SU-DHL-6 (cell line): Measurements from ENCODE around the gene CAPN15.

Source experiments
- EZH2phosphoT487 ChIP-seq: fragments of 200-600 bp; sonication (generic), shearing (Covaris generic); conservative IDR thresholded peaks from 2 replicates; pipeline ENCODE4 v1.6.1; 2018; ENCODE audit warnings: mild to moderate bottlenecking, antibody characterized with exemption, low read length, moderate library complexity, mixed read lengths
- TF ChIP-seq, protein P1 (sequence below): fragments of 200-600 bp; sonication (generic); IDR thresholded peaks from one replicate; pipeline ENCODE4 v1.5.1; 2017; ENCODE audit warnings: antibody characterized with exemption, mild to moderate bottlenecking, low read length, moderate library complexity; ENCODE audit not compliant: insufficient read depth, poor library complexity, severe bottlenecking

DNA sequence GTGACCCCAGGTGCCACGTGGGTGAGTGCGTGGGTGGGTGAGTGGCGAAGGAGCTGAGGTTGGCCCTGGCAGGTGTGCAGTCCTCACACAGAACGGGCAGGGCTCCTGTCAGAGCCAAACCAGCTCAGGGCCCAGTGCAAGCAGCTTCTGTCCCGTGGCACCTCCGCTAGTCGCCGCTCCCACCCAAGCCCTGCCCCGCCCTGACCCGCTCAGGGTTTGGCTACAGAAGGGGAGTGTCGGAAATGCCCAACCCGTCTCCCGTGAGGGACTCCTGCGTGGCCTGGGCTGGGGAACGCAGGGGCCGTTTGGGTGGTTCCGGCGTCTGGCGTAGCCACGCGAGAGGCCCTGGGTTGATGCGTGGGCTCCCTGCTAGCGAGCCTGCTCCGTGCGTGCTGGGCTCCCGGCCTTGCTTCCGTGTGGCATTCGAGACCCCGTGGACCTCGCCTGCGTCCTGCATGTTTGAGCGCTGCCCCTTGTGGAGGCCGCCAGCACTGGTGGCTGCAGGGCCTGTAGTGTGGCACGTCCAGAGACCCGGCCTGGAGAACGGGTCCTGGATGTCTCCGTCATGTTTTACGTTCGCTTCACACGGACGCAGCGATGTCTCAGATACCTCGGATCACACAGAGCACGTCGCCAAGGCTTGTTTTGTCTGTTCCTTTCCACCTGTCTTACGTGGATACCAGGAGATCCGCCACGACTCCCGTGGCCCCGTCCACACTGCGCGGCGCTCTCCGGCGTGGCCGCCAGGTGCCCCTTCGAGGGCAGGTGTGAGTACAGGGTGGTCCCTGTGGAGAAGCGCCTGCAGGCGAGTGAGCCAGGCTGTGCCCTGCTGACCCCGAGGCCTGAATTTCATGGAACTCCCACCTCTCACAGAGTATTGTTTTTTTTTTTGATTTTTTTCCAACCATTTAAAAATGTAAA is 10.2 kb downstream of the CAPN15 start:
- TF ChIP-seq, protein P1, sequence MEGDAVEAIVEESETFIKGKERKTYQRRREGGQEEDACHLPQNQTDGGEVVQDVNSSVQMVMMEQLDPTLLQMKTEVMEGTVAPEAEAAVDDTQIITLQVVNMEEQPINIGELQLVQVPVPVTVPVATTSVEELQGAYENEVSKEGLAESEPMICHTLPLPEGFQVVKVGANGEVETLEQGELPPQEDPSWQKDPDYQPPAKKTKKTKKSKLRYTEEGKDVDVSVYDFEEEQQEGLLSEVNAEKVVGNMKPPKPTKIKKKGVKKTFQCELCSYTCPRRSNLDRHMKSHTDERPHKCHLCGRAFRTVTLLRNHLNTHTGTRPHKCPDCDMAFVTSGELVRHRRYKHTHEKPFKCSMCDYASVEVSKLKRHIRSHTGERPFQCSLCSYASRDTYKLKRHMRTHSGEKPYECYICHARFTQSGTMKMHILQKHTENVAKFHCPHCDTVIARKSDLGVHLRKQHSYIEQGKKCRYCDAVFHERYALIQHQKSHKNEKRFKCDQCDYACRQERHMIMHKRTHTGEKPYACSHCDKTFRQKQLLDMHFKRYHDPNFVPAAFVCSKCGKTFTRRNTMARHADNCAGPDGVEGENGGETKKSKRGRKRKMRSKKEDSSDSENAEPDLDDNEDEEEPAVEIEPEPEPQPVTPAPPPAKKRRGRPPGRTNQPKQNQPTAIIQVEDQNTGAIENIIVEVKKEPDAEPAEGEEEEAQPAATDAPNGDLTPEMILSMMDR: no peak
- no peak for TF ChIP-seq EZH2phosphoT487
